MM.1S (cell line): ENCODE data around the gene LRCH1.

ENCODE experiments used
- CTCF ChIP-seq: fragments of 300-600 bp; sonication (generic); IDR thresholded peaks from 2 replicates; pipeline ENCODE4 v1.5.1; 2016; ENCODE audit warnings: antibody characterized with exemption, low read length, mixed read lengths
- EZH2 ChIP-seq: fragments of 300-600 bp; sonication (generic); optimal IDR thresholded peaks from 2 replicates; pipeline ENCODE3; 2017; ENCODE audit warnings: low read depth, mild to moderate bottlenecking, antibody characterized with exemption, low read length, mixed read lengths
- EZH2phosphoT487 ChIP-seq: fragments of 300-600 bp; sonication (generic); IDR thresholded peaks from 2 replicates; pipeline ENCODE4 v1.6.1; 2018; ENCODE audit warnings: antibody characterized with exemption, low read length

- TF ChIP-seq CTCF (no peak), EZH2phosphoT487 (no peak), EZH2 (no peak)
Measured at GRCh38 chr13:46739447-46740098, 186.6 kb downstream of the LRCH1 start.
